Astrocyte (in vitro differentiated cells and primary cell): ENCODE measurements around the gene ZC3H4. TPM values are rescaled to one million over a fixed set of nuclear protein-coding genes. Genes with fewer than 3 reads are reported as not detected.

ENCODE experiments used
- DNase-seq: peaks from one replicate; pipeline ENCODE4 v3.0.0-alpha.2; 2010; ENCODE audit warnings: low read depth
- FAIRE-seq: peaks from 2 replicates; lab custom pipeline; 2011; peaks lifted over from hg19 to GRCh38; lab: Jason Lieb, UNC
- H2AFZ ChIP-seq: 2 replicates; pipeline ENCODE4 v1.6.0; 2012; ENCODE audit warnings: low read depth, low read length, inconsistent platforms
- H3K27ac ChIP-seq: 2 replicates; pipeline ENCODE4 v1.5.1; 2011; ENCODE audit warnings: low read depth, low read length, inconsistent platforms
- H3K27me3 ChIP-seq: 2 replicates; pipeline ENCODE4 v1.6.0; 2011; ENCODE audit warnings: low read length, inconsistent platforms; ENCODE audit not compliant: insufficient read depth
- H3K36me3 ChIP-seq: 2 replicates; pipeline ENCODE4 v1.5.1; 2011; ENCODE audit warnings: low read length, inconsistent platforms; ENCODE audit not compliant: insufficient read depth
- H3K4me1 ChIP-seq: 2 replicates; pipeline ENCODE4 v1.5.1; 2011; ENCODE audit warnings: low read length, inconsistent platforms; ENCODE audit not compliant: insufficient read depth
- H3K4me2 ChIP-seq: 2 replicates; pipeline ENCODE4 v1.6.0; 2012; ENCODE audit warnings: low read length, inconsistent platforms
- H3K4me3 ChIP-seq: 2 replicates; pipeline ENCODE4 v1.5.1; 2011; ENCODE audit warnings: low read depth, mild to moderate bottlenecking, low read length, inconsistent platforms; ENCODE audit not compliant: insufficient read depth
- H3K79me2 ChIP-seq: 2 replicates; pipeline ENCODE4 v1.6.0; 2012; ENCODE audit warnings: mild to moderate bottlenecking, low read length, inconsistent platforms; ENCODE audit not compliant: insufficient read depth
- H3K9ac ChIP-seq: 2 replicates; pipeline ENCODE4 v1.6.0; 2012; ENCODE audit warnings: mild to moderate bottlenecking, low read length, inconsistent platforms
- H3K9me3 ChIP-seq: 2 replicates; pipeline ENCODE4 v1.5.1; 2012; ENCODE audit warnings: low read depth, mild to moderate bottlenecking, low read length, inconsistent platforms; ENCODE audit not compliant: insufficient read depth
- H4K20me1 ChIP-seq: 2 replicates; pipeline ENCODE4 v1.6.0; 2012; ENCODE audit warnings: low read length, inconsistent platforms; ENCODE audit not compliant: insufficient read depth
- H3K27ac Mint-ChIP-seq: one replicate; pipeline ENCODE4 v1.8.0; 2021; ENCODE audit warnings: mild to moderate bottlenecking, mixed read lengths; ENCODE audit not compliant: unreplicated experiment
- H3K27me3 Mint-ChIP-seq: one replicate; pipeline ENCODE4 v1.8.0; 2021; ENCODE audit warnings: low read depth, mixed read lengths; ENCODE audit not compliant: unreplicated experiment
- H3K36me3 Mint-ChIP-seq: one replicate; pipeline ENCODE4 v1.8.0; 2021; ENCODE audit warnings: low read depth, mixed read lengths; ENCODE audit not compliant: unreplicated experiment
- H3K4me1 Mint-ChIP-seq: one replicate; pipeline ENCODE4 v1.8.0; 2021; ENCODE audit warnings: low read depth, mixed read lengths; ENCODE audit not compliant: unreplicated experiment
- H3K4me3 Mint-ChIP-seq: one replicate; pipeline ENCODE4 v1.8.0; 2021; ENCODE audit warnings: mild to moderate bottlenecking, moderate library complexity, mixed read lengths; ENCODE audit not compliant: unreplicated experiment
- H3K9me3 Mint-ChIP-seq: one replicate; pipeline ENCODE4 v1.8.0; 2021; ENCODE audit warnings: mild to moderate bottlenecking, mixed read lengths; ENCODE audit not compliant: unreplicated experiment
- CTCF ChIP-seq: IDR thresholded peaks from 2 replicates; pipeline ENCODE4 v1.5.1; 2011; ENCODE audit warnings: low read depth, mild to moderate bottlenecking, inconsistent platforms, low read length, moderate library complexity; ENCODE audit not compliant: insufficient read depth
- EZH2 ChIP-seq: IDR thresholded peaks from 2 replicates; pipeline ENCODE4 v1.6.1; 2012; ENCODE audit warnings: mild to moderate bottlenecking, low read length, inconsistent platforms; ENCODE audit not compliant: insufficient read depth
- total RNA-seq: library from RNA; stranded (reverse); gene quantifications from 2 replicates; pipeline ENCODE4 v1.2.1, GENCODE V29; 2021

The ZC3H4 gene
- total RNA-seq, 1 donor from 2014 or later = 42.3 TPM

- Histone ChIP-seq H3K27me3 (no peaks in the 10 kb centered on the region), H3K4me1 (peaks cover 32% of the 10 kb centered on the region), H3K79me2 (peaks cover 34% of the 10 kb centered on the region), H3K9ac (peak overlapping the region; percentile 68), H2AFZ (no peak overlapping the region), H3K9me3 (no peaks in the 10 kb centered on the region), H3K4me2 (peak overlapping the region; percentile 63), H3K4me3 (no peak overlapping the region), H3K27ac (peak overlapping the region; percentile 81), H3K36me3 (peaks cover 22% of the 10 kb centered on the region), H4K20me1 (peaks cover 40% of the 10 kb centered on the region)
- H3K27me3 Mint-ChIP-seq = no peaks in the 10 kb centered on the region
- peak overlapping the region; percentile 7 for H3K4me3 Mint-ChIP-seq
- FAIRE-seq = peak; percentile 89
- DNase-seq = peak; percentile 73
- peaks cover 34% of the 10 kb centered on the region for H3K4me1 Mint-ChIP-seq
- peak overlapping the region; percentile 90 for H3K27ac Mint-ChIP-seq
- no peak for TF ChIP-seq EZH2
- no peak for TF ChIP-seq CTCF
- H3K9me3 Mint-ChIP-seq = no peaks in the 10 kb centered on the region
- H3K36me3 Mint-ChIP-seq = peaks cover 15% of the 10 kb centered on the region
Observed at GRCh38 chr19:47158879-47159503, 45.4 kb upstream of the ZC3H4 start.

- Histone ChIP-seq H3K36me3 (peaks cover 24% of the 10 kb centered on the region), H3K4me1 (peaks cover 32% of the 10 kb centered on the region), H2AFZ (no peak overlapping the region), H3K27ac (peak overlapping the region; percentile 81), H3K4me2 (peak overlapping the region; percentile 63), H3K27me3 (no peaks in the 10 kb centered on the region), H3K79me2 (peaks cover 31% of the 10 kb centered on the region), H4K20me1 (peaks cover 40% of the 10 kb centered on the region), H3K4me3 (no peak overlapping the region), H3K9ac (peak overlapping the region; percentile 68), H3K9me3 (no peaks in the 10 kb centered on the region)
- TF ChIP-seq CTCF (no peak), EZH2 (no peak)
- Mint-ChIP-seq H3K27ac (peak overlapping the region; percentile 90), H3K9me3 (no peaks in the 10 kb centered on the region), H3K4me1 (peaks cover 34% of the 10 kb centered on the region), H3K36me3 (peaks cover 15% of the 10 kb centered on the region), H3K27me3 (no peaks in the 10 kb centered on the region), H3K4me3 (peak overlapping the region; percentile 18)
- FAIRE-seq = no peak
- no peak for DNase-seq
Observed at GRCh38 chr19:47158367-47158791, 44.8 kb upstream of the ZC3H4 start.
